Stimulated activated CD4-positive, alpha-beta T cell treated with anti-CD3 and anti-CD28 coated beads, Interleukin-4, amount 100 ng/mL, for 24 hours (primary cell): ENCODE data around the gene ERO1B.

Experiments
- DNase-seq: peaks from one replicate; pipeline ENCODE4 v3.0.0-alpha.2; 2020

ERO1B gene

GRCh38 chr1:236292425-236292824, 10.7 kb upstream of the ERO1B start:
- no peak for DNase-seq

GRCh38 chr1:236289492-236290131, 7.9 kb upstream of the ERO1B start:
- DNase-seq = no peak

GRCh38 chr1:236288620-236288976, 6.8 kb upstream of the ERO1B start:
- DNase-seq = no peak

GRCh38 chr1:236287757-236288619, 6.2 kb upstream of the ERO1B start:
- no peak for DNase-seq

- no peak for DNase-seq
Measured at GRCh38 chr1:236287356-236287755, 5.6 kb upstream of the ERO1B start.

- DNase-seq = peak; percentile 22
Measured at GRCh38 chr1:236284291-236284721, 2.5 kb upstream of the ERO1B start.

- DNase-seq = no peak
Measured at GRCh38 chr1:236282719-236283118, 961 bp upstream of the ERO1B start.

- DNase-seq = no peak
Measured at GRCh38 chr1:236282425-236282716, 613 bp upstream of the ERO1B start.

GRCh38 chr1:236281198-236281653, 532 bp downstream of the ERO1B start:
- peak; percentile 17 for DNase-seq

GRCh38 chr1:236280438-236281197, 1.1 kb downstream of the ERO1B start:
- DNase-seq = peak; percentile 15

GRCh38 chr1:236275586-236275985, 6.2 kb downstream of the ERO1B start:
- DNase-seq = no peak

GRCh38 chr1:236275061-236275460, 6.7 kb downstream of the ERO1B start:
- no peak for DNase-seq

- DNase-seq = no peak
Measured at GRCh38 chr1:236273358-236273757, 8.4 kb downstream of the ERO1B start.

GRCh38 chr1:236269439-236269838, 12.3 kb downstream of the ERO1B start:
- DNase-seq = no peak

GRCh38 chr1:236261898-236262297, 19.9 kb downstream of the ERO1B start:
- DNase-seq = no peak

GRCh38 chr1:236261033-236261432, 20.7 kb downstream of the ERO1B start:
- no peak for DNase-seq

GRCh38 chr1:236259043-236259442, 22.7 kb downstream of the ERO1B start:
- DNase-seq = no peak

GRCh38 chr1:236258114-236258622, 23.6 kb downstream of the ERO1B start:
- DNase-seq = no peak

- DNase-seq = no peak
Measured at GRCh38 chr1:236257216-236257615, 24.5 kb downstream of the ERO1B start.

- no peak for DNase-seq
Measured at GRCh38 chr1:236253918-236254637, 27.7 kb downstream of the ERO1B start.

- no peak for DNase-seq
Measured at GRCh38 chr1:236253119-236253518, 28.6 kb downstream of the ERO1B start.

GRCh38 chr1:236251587-236251986, 30.2 kb downstream of the ERO1B start:
- no peak for DNase-seq

GRCh38 chr1:236247286-236247685, 34.5 kb downstream of the ERO1B start:
- DNase-seq = no peak
